Measurements from ENCODE around the gene NPBWR2.

DNA sequence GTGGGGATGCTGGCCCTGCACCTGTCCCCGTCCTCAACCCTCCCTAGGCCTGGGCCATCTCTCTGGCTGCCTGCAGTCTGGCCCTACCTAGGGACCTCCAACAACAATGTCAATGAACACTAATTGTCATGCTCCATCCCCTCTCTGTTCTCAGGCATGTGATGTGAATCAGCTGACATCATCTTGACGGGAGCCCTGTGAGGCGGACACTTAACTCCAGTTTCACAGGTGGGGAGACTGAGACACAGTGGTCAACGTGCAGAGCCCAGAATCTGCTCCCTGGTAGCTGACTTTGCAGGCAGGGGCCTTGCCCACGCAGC, 45.1 kb downstream of the NPBWR2 start:
- TF ChIP-seq, protein P1, sequence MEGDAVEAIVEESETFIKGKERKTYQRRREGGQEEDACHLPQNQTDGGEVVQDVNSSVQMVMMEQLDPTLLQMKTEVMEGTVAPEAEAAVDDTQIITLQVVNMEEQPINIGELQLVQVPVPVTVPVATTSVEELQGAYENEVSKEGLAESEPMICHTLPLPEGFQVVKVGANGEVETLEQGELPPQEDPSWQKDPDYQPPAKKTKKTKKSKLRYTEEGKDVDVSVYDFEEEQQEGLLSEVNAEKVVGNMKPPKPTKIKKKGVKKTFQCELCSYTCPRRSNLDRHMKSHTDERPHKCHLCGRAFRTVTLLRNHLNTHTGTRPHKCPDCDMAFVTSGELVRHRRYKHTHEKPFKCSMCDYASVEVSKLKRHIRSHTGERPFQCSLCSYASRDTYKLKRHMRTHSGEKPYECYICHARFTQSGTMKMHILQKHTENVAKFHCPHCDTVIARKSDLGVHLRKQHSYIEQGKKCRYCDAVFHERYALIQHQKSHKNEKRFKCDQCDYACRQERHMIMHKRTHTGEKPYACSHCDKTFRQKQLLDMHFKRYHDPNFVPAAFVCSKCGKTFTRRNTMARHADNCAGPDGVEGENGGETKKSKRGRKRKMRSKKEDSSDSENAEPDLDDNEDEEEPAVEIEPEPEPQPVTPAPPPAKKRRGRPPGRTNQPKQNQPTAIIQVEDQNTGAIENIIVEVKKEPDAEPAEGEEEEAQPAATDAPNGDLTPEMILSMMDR (IDR thresholded peaks at IDR 0.05): no peak
- TF ChIP-seq ZFX (IDR thresholded peaks at IDR 0.05; ENCODE audit: borderline replicate concordance): no peak

All from 22Rv1 (cell line).